DND-41 (cell line): ENCODE data around the gene ACR.

Experiments
- EZH2 ChIP-seq: IDR thresholded peaks from 3 replicates; pipeline ENCODE4 v1.6.1; 2012; ENCODE audit warnings: borderline replicate concordance, low read depth, mild to moderate bottlenecking, moderate library complexity, low read length, inconsistent platforms; ENCODE audit not compliant: severe bottlenecking
- TF ChIP-seq, protein P1 (sequence below): IDR thresholded peaks from 2 replicates; pipeline ENCODE4 v1.5.1; 2012; ENCODE audit warnings: borderline replicate concordance, low read length, moderate library complexity, mild to moderate bottlenecking; ENCODE audit not compliant: poor library complexity, severe bottlenecking; ENCODE audit errors: extremely low read depth

DNA sequence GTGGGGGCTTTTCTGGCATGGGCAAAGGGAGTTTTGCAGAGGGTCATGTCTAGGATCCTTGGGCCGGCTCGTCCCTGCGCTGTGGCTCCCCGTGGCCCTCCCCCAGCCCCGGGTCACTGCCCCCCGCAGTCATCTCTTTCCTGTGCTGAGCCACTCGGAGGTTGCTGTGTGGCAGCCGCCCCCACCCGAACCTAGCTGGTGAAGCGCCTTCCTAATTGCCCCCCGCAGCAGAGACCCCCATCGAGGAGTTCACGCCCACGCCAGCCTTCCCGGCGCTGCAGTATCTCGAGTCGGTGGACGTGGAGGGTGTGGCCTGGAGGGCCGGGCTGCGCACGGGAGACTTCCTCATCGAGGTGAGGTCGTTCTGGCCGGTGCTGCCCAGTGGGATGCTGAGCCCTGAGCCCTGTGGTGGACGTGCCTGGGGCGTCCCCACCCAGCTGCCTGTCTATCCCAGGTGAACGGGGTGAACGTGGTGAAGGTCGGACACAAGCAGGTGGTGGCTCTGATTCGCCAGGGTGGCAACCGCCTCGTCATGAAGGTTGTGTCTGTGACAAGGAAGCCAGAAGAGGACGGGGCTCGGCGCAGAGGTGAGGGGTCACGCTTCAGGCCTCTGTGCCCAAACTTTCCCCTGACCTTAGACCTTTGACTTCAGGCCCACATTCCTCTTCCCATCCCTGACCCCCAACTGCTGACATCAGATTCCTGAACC, 33.3 kb upstream of the ACR start:
- TF ChIP-seq, protein P1, sequence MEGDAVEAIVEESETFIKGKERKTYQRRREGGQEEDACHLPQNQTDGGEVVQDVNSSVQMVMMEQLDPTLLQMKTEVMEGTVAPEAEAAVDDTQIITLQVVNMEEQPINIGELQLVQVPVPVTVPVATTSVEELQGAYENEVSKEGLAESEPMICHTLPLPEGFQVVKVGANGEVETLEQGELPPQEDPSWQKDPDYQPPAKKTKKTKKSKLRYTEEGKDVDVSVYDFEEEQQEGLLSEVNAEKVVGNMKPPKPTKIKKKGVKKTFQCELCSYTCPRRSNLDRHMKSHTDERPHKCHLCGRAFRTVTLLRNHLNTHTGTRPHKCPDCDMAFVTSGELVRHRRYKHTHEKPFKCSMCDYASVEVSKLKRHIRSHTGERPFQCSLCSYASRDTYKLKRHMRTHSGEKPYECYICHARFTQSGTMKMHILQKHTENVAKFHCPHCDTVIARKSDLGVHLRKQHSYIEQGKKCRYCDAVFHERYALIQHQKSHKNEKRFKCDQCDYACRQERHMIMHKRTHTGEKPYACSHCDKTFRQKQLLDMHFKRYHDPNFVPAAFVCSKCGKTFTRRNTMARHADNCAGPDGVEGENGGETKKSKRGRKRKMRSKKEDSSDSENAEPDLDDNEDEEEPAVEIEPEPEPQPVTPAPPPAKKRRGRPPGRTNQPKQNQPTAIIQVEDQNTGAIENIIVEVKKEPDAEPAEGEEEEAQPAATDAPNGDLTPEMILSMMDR = no peak
- TF ChIP-seq EZH2 = no peak
